ENCODE results near the gene CHST9.

The CHST9 gene

GRCh38 chr18:27040796-27041195 is 144.3 kb downstream of the CHST9 start:
- no peaks in the 10 kb centered on the region for H3K9me2 ChIP-seq (replicated peaks; ENCODE audit: control insufficient read depth, low read length)
- H3K4me3 ChIP-seq (ENCODE audit: low read length) = no peak overlapping the region
- no peaks in the 10 kb centered on the region for H3K79me2 ChIP-seq (ENCODE audit: control insufficient read depth, low read length)
- H4K20me1 ChIP-seq (ENCODE audit: control insufficient read depth, insufficient read depth, low read depth, low read length) = no peaks in the 10 kb centered on the region
- TF ChIP-seq CTCF (IDR thresholded peaks at IDR 0.05; ENCODE audit: low read depth, low read length, poor library complexity, severe bottlenecking) (no peak), EZH2phosphoT487 (IDR thresholded peaks at IDR 0.05; ENCODE audit: borderline replicate concordance, low read length) (no peak)
- peaks cover 5% of the 10 kb centered on the region; the same call in 1 of the 2 replicates for H3K4me1 ChIP-seq (ENCODE audit: control insufficient read depth, low read length)
- H3K4me2 ChIP-seq (ENCODE audit: low read length) = no peak overlapping the region
- H3F3A ChIP-seq (ENCODE audit: control insufficient read depth, insufficient read depth) = no peaks in the 10 kb centered on the region
- no peaks in the 10 kb centered on the region for H3K36me3 ChIP-seq (ENCODE audit: control insufficient read depth, low read length)
- no peaks in the 10 kb centered on the region for H3K9me3 ChIP-seq (ENCODE audit: control insufficient read depth, insufficient read depth, low read length)
- H3K27ac ChIP-seq (ENCODE audit: low read depth, low read length) = no peak overlapping the region
- H3K27me3 ChIP-seq (ENCODE audit: control insufficient read depth, low read length) = no peaks in the 10 kb centered on the region

- Histone ChIP-seq H3K9me3 (ENCODE audit: control insufficient read depth, insufficient read depth, low read length) (no peaks in the 10 kb centered on the region), H3K27me3 (ENCODE audit: control insufficient read depth, low read length) (no peaks in the 10 kb centered on the region), H3K4me2 (ENCODE audit: low read length) (no peak overlapping the region), H3K4me3 (ENCODE audit: low read length) (no peak overlapping the region), H3K4me1 (ENCODE audit: control insufficient read depth, low read length) (no peaks in the 10 kb centered on the region), H3K27ac (ENCODE audit: low read depth, low read length) (no peak overlapping the region), H4K20me1 (ENCODE audit: control insufficient read depth, insufficient read depth, low read depth, low read length) (no peaks in the 10 kb centered on the region), H3K36me3 (ENCODE audit: control insufficient read depth, low read length) (no peaks in the 10 kb centered on the region), H3K79me2 (ENCODE audit: control insufficient read depth, low read length) (no peaks in the 10 kb centered on the region), H3F3A (ENCODE audit: control insufficient read depth, insufficient read depth) (no peaks in the 10 kb centered on the region), H3K9me2 (replicated peaks; ENCODE audit: control insufficient read depth, low read length) (no peaks in the 10 kb centered on the region)
- no peak for TF ChIP-seq EZH2phosphoT487 (IDR thresholded peaks at IDR 0.05; ENCODE audit: borderline replicate concordance, low read length)
- TF ChIP-seq CTCF (IDR thresholded peaks at IDR 0.05; ENCODE audit: low read depth, low read length, poor library complexity, severe bottlenecking) = no peak
Measured at GRCh38 chr18:27033722-27034121, 151.4 kb downstream of the CHST9 start.

- Histone ChIP-seq H3K27me3 (ENCODE audit: control insufficient read depth, low read length) (no peaks in the 10 kb centered on the region), H4K20me1 (ENCODE audit: control insufficient read depth, insufficient read depth, low read depth, low read length) (no peaks in the 10 kb centered on the region), H3K9me2 (replicated peaks; ENCODE audit: control insufficient read depth, low read length) (no peaks in the 10 kb centered on the region), H3F3A (ENCODE audit: control insufficient read depth, insufficient read depth) (no peaks in the 10 kb centered on the region), H3K4me2 (ENCODE audit: low read length) (no peak overlapping the region), H3K36me3 (ENCODE audit: control insufficient read depth, low read length) (no peaks in the 10 kb centered on the region), H3K27ac (ENCODE audit: low read depth, low read length) (no peak overlapping the region), H3K79me2 (ENCODE audit: control insufficient read depth, low read length) (no peaks in the 10 kb centered on the region), H3K4me3 (ENCODE audit: low read length) (no peak overlapping the region), H3K4me1 (ENCODE audit: control insufficient read depth, low read length) (no peaks in the 10 kb centered on the region), H3K9me3 (ENCODE audit: control insufficient read depth, insufficient read depth, low read length) (no peaks in the 10 kb centered on the region)
- TF ChIP-seq CTCF (IDR thresholded peaks at IDR 0.05; ENCODE audit: low read depth, low read length, poor library complexity, severe bottlenecking) (no peak), EZH2phosphoT487 (IDR thresholded peaks at IDR 0.05; ENCODE audit: borderline replicate concordance, low read length) (no peak)
Measured at GRCh38 chr18:27030421-27030820, 154.7 kb downstream of the CHST9 start.

- no peaks in the 10 kb centered on the region for H4K20me1 ChIP-seq (ENCODE audit: control insufficient read depth, insufficient read depth, low read depth, low read length)
- no peaks in the 10 kb centered on the region for H3K27me3 ChIP-seq (ENCODE audit: control insufficient read depth, low read length)
- no peaks in the 10 kb centered on the region for H3K36me3 ChIP-seq (ENCODE audit: control insufficient read depth, low read length)
- H3K4me3 ChIP-seq (ENCODE audit: low read length) = no peak overlapping the region
- no peak overlapping the region for H3K4me2 ChIP-seq (ENCODE audit: low read length)
- H3K9me2 ChIP-seq (replicated peaks; ENCODE audit: control insufficient read depth, low read length) = no peaks in the 10 kb centered on the region
- H3K27ac ChIP-seq (ENCODE audit: low read depth, low read length) = no peak overlapping the region
- H3F3A ChIP-seq (ENCODE audit: control insufficient read depth, insufficient read depth) = no peaks in the 10 kb centered on the region
- no peaks in the 10 kb centered on the region for H3K9me3 ChIP-seq (ENCODE audit: control insufficient read depth, insufficient read depth, low read length)
- no peaks in the 10 kb centered on the region for H3K4me1 ChIP-seq (ENCODE audit: control insufficient read depth, low read length)
- TF ChIP-seq EZH2phosphoT487 (IDR thresholded peaks at IDR 0.05; ENCODE audit: borderline replicate concordance, low read length) (no peak), CTCF (IDR thresholded peaks at IDR 0.05; ENCODE audit: low read depth, low read length, poor library complexity, severe bottlenecking) (no peak)
- H3K79me2 ChIP-seq (ENCODE audit: control insufficient read depth, low read length) = no peaks in the 10 kb centered on the region
Measured at GRCh38 chr18:27022477-27022876, 162.6 kb downstream of the CHST9 start.

Measured in DOHH2 (cell line).